ENCODE measurements around the gene CXCL16.

DNA sequence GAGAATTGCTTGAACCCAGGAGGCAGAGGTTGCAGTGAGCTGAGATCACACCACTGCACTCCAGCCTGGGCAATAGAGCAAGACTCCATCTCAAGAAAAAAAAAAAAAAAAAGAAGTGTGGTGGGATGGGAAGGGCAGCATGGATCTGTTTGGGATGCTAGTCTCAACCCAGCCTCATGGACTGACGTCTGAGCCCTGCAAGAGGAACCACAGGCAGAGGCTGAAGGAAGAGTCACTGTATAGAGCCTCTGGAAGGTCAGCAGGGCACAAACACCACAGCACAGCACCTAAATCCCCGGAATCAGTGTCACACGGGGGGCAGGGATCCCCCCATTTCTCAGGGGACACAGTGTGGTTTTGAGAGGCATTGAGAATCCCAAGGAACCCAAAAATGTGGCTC, 10.9 kb upstream of the CXCL16 start:
- TF ChIP-seq, protein P1, sequence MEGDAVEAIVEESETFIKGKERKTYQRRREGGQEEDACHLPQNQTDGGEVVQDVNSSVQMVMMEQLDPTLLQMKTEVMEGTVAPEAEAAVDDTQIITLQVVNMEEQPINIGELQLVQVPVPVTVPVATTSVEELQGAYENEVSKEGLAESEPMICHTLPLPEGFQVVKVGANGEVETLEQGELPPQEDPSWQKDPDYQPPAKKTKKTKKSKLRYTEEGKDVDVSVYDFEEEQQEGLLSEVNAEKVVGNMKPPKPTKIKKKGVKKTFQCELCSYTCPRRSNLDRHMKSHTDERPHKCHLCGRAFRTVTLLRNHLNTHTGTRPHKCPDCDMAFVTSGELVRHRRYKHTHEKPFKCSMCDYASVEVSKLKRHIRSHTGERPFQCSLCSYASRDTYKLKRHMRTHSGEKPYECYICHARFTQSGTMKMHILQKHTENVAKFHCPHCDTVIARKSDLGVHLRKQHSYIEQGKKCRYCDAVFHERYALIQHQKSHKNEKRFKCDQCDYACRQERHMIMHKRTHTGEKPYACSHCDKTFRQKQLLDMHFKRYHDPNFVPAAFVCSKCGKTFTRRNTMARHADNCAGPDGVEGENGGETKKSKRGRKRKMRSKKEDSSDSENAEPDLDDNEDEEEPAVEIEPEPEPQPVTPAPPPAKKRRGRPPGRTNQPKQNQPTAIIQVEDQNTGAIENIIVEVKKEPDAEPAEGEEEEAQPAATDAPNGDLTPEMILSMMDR (IDR thresholded peaks at IDR 0.05) = no peak
- TF ChIP-seq POLR2A (IDR thresholded peaks at IDR 0.05) = no peak
